Gastrocnemius medialis (tissue), 4 donors: ENCODE data around the gene GMIP. TPM values are rescaled to one million over a fixed set of nuclear protein-coding genes. Genes with fewer than 3 reads are reported as not detected.

Source experiments
- ATAC-seq, 2 donors: fragments of 150-250 bp; one replicate each; pipeline ENCODE4 v1.9.1; 2016
- DNase-seq, 2 donors: peaks; one replicate each; pipeline ENCODE4 v3.0.0-alpha.2; 2019
- H3K27ac ChIP-seq, 4 donors: fragments of 200-600 bp; sonication (generic); 1 replicate in 1 of 4; 2 replicates in 3 of 4; pipeline ENCODE4 v1.5.1; 2016 to 2018; ENCODE audit warnings: mild to moderate bottlenecking in 2 of 4, moderate library complexity in 1 of 4
- H3K27me3 ChIP-seq, 3 donors: fragments of 200-600 bp; sonication (generic) in 2 of 3; 1 replicate in 1 of 3; 2 replicates in 2 of 3; pipeline versions ENCODE4 v1.5.1 to v1.6.0; 2016 to 2019; ENCODE audit warnings: mild to moderate bottlenecking in 1 of 3, moderate library complexity in 1 of 3
- H3K36me3 ChIP-seq, 2 donors: fragments of 200-600 bp; sonication (generic) in 1 of 2; one replicate each; pipeline ENCODE4 v1.5.1; 2017 to 2018
- H3K4me1 ChIP-seq, 2 donors: fragments of 200-600 bp; sonication (generic) in 1 of 2; one replicate each; pipeline ENCODE4 v1.5.1; 2016 to 2017; ENCODE audit warnings: mild to moderate bottlenecking in 2 of 2
- H3K4me3 ChIP-seq, 4 donors: fragments of 200-600 bp; sonication (generic) in 3 of 4; 1 replicate in 1 of 4; 2 replicates in 3 of 4; pipeline ENCODE4 v1.5.1; 2016 to 2019; ENCODE audit warnings: mild to moderate bottlenecking in 2 of 4
- H3K9me3 ChIP-seq, 3 donors: fragments of 200-600 bp; sonication (generic) in 2 of 3; 1 replicate in 1 of 3; 2 replicates in 2 of 3; pipeline ENCODE4 v1.5.1; 2016 to 2019
- POLR2A ChIP-seq, 2 donors: fragments of 450-650 bp; IDR thresholded peaks; one replicate each; pipeline ENCODE4 v1.6.1; 2017; ENCODE audit warnings: antibody characterized with exemption in 2 of 2, mild to moderate bottlenecking in 2 of 2, moderate library complexity in 2 of 2
- in situ Hi-C, 4 donors: fragments of 200-750 bp; cut with MboI; loops; one replicate each; pipeline versions ENCODE4 v1.15.0 to v1.8.0; 2017; ENCODE audit warnings: low sequenced_read_pairs in 4 of 4
- intact Hi-C: fragments of 100-400 bp; cut with DNase I; formaldehyde crosslinking; loops from one replicate; pipeline ENCODE4 v1.15.1; 2023; ENCODE audit warnings: low total_unique reads
- total RNA-seq, 4 donors: library from RNA; depleted of rRNA; stranded (reverse); fragments of >200 nt; gene quantifications; one replicate each; pipeline versions ENCODE4 v1.1.0 to v1.2.3, GENCODE V29; 2016
- TF ChIP-seq, protein P1 (sequence below), 5 experiments: fragments of 450-650 bp in 3 of 5; fragments of 200-600 bp in 2 of 5; sonication (generic) in 2 of 5; IDR thresholded peaks in 4 of 5; conservative IDR thresholded peaks in 1 of 5; 1 replicate in 4 of 5; 2 replicates in 1 of 5; pipeline ENCODE4 v1.5.1; 2016 to 2019; ENCODE audit warnings: antibody characterized with exemption in 5 of 5, mild to moderate bottlenecking in 3 of 5, moderate library complexity in 3 of 5

The GMIP gene
- total RNA-seq, 4 donors from 2014 or later: 1.2 to 2.6 (median 1.6) TPM; not detected in 1

DNA sequence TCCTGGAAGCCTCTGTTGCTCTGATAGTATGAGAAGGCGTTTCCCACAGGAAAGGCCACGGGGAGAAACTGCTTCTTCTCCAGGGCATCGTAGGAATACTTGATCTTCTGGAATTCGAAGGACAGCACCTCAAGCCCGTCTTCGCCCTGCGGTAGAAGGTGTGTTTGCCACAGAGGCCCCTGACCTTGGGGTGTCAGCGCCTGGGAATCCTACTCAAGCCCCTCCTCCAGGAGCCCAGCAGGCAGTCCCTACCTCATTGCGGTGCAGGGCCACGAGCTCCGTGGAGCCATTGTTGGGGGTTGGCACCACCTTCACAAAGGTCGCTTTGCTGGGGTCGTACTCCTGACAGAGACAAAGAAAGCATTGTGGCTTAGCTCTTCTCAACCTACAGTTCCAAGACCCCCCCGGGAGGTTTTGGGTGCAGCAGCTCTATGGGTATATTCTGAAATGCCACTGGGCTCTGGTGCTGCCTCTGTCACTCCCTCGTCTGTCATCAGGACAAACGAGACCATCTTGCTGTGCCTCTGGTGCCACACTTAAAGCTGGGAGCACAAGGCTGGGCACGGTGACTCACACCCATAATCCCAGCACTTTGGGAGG is 16.3 kb upstream of the GMIP start:
- no peaks in the 10 kb centered on the region for H3K9me3 ChIP-seq
- no peak overlapping the region for H3K4me3 ChIP-seq
- H3K27me3 ChIP-seq: no peaks in the 10 kb centered on the region
- H3K27ac ChIP-seq: no peak overlapping the region
- TF ChIP-seq POLR2A (IDR thresholded peaks at IDR 0.05): no peak
- TF ChIP-seq, protein P1, sequence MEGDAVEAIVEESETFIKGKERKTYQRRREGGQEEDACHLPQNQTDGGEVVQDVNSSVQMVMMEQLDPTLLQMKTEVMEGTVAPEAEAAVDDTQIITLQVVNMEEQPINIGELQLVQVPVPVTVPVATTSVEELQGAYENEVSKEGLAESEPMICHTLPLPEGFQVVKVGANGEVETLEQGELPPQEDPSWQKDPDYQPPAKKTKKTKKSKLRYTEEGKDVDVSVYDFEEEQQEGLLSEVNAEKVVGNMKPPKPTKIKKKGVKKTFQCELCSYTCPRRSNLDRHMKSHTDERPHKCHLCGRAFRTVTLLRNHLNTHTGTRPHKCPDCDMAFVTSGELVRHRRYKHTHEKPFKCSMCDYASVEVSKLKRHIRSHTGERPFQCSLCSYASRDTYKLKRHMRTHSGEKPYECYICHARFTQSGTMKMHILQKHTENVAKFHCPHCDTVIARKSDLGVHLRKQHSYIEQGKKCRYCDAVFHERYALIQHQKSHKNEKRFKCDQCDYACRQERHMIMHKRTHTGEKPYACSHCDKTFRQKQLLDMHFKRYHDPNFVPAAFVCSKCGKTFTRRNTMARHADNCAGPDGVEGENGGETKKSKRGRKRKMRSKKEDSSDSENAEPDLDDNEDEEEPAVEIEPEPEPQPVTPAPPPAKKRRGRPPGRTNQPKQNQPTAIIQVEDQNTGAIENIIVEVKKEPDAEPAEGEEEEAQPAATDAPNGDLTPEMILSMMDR (IDR thresholded peaks at IDR 0.05 in 4 of 5, conservative IDR thresholded peaks at IDR 0.05 in 1 of 5): no peak
- peaks cover 2 to 47% of the 10 kb centered on the region in 2 donors for H3K36me3 ChIP-seq
- ATAC-seq: no peak
- intact Hi-C loops: loop anchor here (5.0 kb wide), 3 partner anchors 163 to 337 kb away; partner anchors contain the start of genes GATAD2A, MAU2, SUGP1 and ZNF506
- in situ Hi-C loops: loop anchor here in 1 of 4 donors (25.0 kb wide), 1 partner anchor 272 kb away; no protein-coding TSS in a partner anchor
- DNase-seq: no peak
- H3K4me1 ChIP-seq: peaks cover 10 to 21% of the 10 kb centered on the region in 2 donors

DNA sequence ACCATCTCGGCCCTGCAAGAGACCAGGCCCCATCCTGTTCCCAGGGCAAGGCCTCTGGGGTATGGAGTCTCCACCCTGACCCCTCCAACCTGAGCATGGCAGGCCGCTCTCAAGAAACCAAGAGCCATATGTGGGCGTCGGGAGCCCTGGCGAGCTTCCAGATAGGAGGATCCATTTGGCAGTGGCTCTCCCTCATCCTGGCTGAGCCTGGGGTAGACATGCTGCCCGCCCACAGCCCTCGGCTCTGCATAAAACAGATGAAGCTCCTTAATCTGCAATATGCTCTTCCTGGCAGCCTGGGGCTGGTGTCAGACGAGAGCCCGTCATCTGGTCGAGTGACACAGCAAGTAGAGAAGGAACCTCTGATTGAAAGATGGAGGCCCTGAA is 13.9 kb upstream of the GMIP start:
- no peak overlapping the region for H3K27ac ChIP-seq
- H3K36me3 ChIP-seq: peaks cover 5 to 71% of the 10 kb centered on the region in 2 donors
- no peak for ATAC-seq
- H3K27me3 ChIP-seq: no peaks in the 10 kb centered on the region
- no peak for DNase-seq
- intact Hi-C loops (no loop called here), in situ Hi-C loops (loop anchor here in 1 of 4 donors (25.0 kb wide), 1 partner anchor 270 kb away; no protein-coding TSS in a partner anchor)
- no peak overlapping the region for H3K4me3 ChIP-seq
- peaks cover 6 to 13% of the 10 kb centered on the region in 2 donors for H3K4me1 ChIP-seq
- TF ChIP-seq, protein P1 (IDR thresholded peaks at IDR 0.05 in 4 of 5, conservative IDR thresholded peaks at IDR 0.05 in 1 of 5): no peak
- no peak for TF ChIP-seq POLR2A (IDR thresholded peaks at IDR 0.05)
- H3K9me3 ChIP-seq: no peaks in the 10 kb centered on the region

DNA sequence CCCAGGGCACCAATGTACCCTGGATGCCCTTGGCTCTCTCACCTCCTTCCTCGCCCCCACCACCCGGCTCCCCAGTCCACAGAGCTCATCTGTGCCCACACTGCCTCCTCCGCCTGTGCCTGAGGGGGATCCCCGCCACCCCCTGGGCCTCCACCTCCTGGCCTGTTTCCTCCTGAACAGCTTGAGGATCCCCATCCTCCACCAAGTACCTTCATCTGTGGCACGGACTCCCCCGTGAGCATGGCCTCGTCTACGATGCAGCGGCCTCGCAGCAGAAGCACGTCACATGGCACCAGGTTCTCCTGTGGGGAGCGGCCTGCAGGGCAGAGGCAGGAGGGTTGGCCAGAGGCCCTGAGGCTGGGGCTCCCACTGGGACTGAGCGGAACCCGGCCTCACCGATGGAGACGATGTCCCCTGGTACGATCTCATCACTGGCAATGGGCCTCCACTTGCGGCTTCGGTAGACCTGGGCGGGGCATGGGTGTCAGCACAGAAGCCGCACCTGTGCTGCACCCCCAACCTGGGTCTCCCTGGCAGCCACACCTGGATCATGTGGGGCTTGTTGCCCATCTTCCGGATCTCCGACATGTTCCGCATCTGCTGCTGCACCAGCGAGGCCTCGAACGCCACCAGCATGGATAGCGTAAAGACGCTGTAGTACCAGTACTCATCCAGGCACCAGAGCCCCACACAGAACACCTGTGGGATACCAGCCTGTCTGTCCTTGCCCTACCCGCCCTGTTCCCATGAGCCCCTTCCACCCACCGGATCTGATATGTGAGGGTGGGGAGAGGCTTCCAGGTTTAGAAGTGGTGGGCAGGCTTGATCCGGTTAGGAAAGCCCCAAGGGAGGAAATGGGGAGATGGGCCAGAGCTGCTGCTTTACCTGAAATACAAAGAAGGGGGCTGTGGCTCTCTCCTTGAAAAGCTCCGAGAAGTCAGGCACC is 13.3 kb upstream of the GMIP start:
- in situ Hi-C loops (loop anchor here in 1 of 4 donors (25.0 kb wide), 1 partner anchor 269 kb away; no protein-coding TSS in a partner anchor), intact Hi-C loops (no loop called here)
- no peak overlapping the region for H3K4me3 ChIP-seq
- no peaks in the 10 kb centered on the region for H3K27me3 ChIP-seq
- H3K4me1 ChIP-seq: peaks cover 0 to 6% of the 10 kb centered on the region in 2 donors
- ATAC-seq: no peak
- DNase-seq: no peak
- H3K9me3 ChIP-seq: no peaks in the 10 kb centered on the region
- H3K27ac ChIP-seq: no peak overlapping the region
- peaks cover 5 to 77% of the 10 kb centered on the region in 2 donors for H3K36me3 ChIP-seq
- no peak for TF ChIP-seq POLR2A (IDR thresholded peaks at IDR 0.05)
- TF ChIP-seq, protein P1 (IDR thresholded peaks at IDR 0.05 in 4 of 5, conservative IDR thresholded peaks at IDR 0.05 in 1 of 5): no peak

DNA sequence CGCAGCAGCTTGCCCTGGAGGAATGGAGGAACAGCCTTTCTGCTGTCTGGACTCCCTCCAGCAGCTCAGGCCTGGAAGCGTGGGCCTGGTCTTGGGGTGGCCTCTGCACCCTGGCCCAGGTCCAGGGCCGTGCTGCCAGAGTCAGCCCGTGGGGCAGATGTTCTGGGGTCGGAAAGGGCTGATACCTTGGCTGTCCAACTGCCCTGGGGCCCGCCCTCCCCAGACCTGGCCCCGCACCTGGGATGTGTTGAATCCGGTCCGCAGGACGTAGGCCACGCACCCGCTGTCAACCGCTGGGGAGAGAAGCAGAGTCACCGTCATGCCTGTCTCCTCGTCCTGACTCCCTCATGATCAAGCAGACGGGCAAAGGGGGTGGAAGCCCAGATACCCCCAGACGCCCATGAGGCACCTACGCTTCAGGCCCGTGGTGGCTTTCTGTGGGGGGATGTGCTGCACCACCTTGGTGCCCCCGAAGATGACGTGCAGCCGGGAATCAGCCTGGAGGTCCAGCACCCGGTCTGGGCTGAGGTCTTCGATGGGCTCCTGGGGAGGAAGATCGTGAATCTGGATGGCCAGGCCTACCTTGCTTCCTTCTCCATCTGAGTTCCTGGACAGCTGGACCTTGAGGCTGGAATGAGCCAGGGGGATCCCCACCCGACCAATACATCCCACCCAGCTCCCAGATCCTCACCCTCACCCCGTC is 12.3 kb upstream of the GMIP start:
- no peaks in the 10 kb centered on the region for H3K27me3 ChIP-seq
- H3K4me1 ChIP-seq: no peaks in the 10 kb centered on the region
- DNase-seq (no peak), ATAC-seq (no peak)
- in situ Hi-C loops (loop anchor here in 1 of 4 donors (25.0 kb wide), 1 partner anchor 268 kb away; no protein-coding TSS in a partner anchor), intact Hi-C loops (no loop called here)
- H3K27ac ChIP-seq: no peak overlapping the region
- no peaks in the 10 kb centered on the region for H3K9me3 ChIP-seq
- peaks cover 5 to 87% of the 10 kb centered on the region in 2 donors for H3K36me3 ChIP-seq
- H3K4me3 ChIP-seq: no peak overlapping the region
- TF ChIP-seq, protein P1 (IDR thresholded peaks at IDR 0.05 in 4 of 5, conservative IDR thresholded peaks at IDR 0.05 in 1 of 5): no peak
- TF ChIP-seq POLR2A (IDR thresholded peaks at IDR 0.05): no peak
